Dendritic cell treated with granulocyte-macrophage colony-stimulating factor and Interleukin-4, amounts not matched to agents 40 ng/mL and 50 ng/mL, for 4 days (primary cell): ENCODE measurements around the gene ZNF672.

Experiments used
- H3K27ac Mint-ChIP-seq: one replicate; pipeline ENCODE4 v1.8.0; 2022; ENCODE audit warnings: mild to moderate bottlenecking, mixed read lengths
- H3K27me3 Mint-ChIP-seq: one replicate; pipeline ENCODE4 v1.8.0; 2022; ENCODE audit warnings: mild to moderate bottlenecking, mixed read lengths
- H3K36me3 Mint-ChIP-seq: one replicate; pipeline ENCODE4 v1.8.0; 2022; ENCODE audit warnings: low read depth, mixed read lengths
- H3K4me1 Mint-ChIP-seq: one replicate; pipeline ENCODE4 v1.8.0; 2022; ENCODE audit warnings: low read depth, mixed read lengths
- H3K4me3 Mint-ChIP-seq: one replicate; pipeline ENCODE4 v1.8.0; 2022; ENCODE audit warnings: mild to moderate bottlenecking, moderate library complexity, mixed read lengths
- H3K9me3 Mint-ChIP-seq: one replicate; pipeline ENCODE4 v1.8.0; 2022; ENCODE audit warnings: mixed read lengths
- intact Hi-C: fragments of 100-400 bp; cut with micrococcal nuclease; formaldehyde crosslinking; loops from one replicate; pipeline ENCODE4 v1.15.0; 2022

ZNF672 gene

DNA sequence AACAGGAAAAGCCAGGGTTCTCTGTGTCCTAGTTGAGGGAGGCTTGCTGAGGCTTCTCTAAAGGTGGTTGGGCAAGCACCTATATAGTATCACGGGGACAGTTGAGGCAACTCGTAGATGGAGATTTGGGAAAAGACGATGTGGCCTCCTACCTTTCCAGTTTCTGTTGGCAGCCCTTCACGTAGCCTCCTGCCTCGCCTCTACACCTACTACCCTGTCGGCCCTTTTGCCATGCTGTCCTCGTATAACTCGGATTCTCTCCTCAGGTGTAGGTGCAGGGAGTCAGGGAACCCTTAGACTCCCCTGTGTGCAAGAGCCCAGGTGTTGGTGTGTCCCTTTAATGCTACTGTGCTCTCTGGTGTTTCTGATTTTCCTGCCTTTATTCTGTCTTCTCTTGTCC lies 10.6 kb downstream of the ZNF672 start:
- Mint-ChIP-seq H3K4me3 (no peak overlapping the region), H3K27me3 (no peaks in the 10 kb centered on the region), H3K4me1 (peaks cover 5% of the 10 kb centered on the region), H3K9me3 (no peaks in the 10 kb centered on the region), H3K27ac (no peak overlapping the region), H3K36me3 (peaks cover 68% of the 10 kb centered on the region)
- intact Hi-C loops = no loop called here

DNA sequence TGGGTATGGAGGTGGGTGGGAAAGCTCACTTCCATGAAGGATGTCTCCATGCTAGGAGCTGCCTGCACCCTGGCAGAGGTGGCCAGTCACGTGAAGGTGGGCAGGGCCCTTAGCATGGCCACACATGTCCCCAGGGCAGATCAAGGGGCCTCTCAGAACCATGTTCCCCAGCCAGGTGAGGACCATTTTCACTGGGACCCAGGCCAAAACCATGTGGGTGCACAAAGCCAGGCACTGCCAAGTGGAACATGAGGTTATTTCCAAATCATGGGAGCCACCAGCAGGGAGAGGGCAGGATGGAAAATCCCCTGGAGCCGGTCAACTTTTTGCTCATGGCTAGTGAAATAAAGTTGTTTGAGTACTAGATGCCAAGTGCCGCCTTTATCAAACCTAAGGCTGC lies 11.1 kb downstream of the ZNF672 start:
- Mint-ChIP-seq H3K27me3 (no peaks in the 10 kb centered on the region), H3K36me3 (peaks cover 66% of the 10 kb centered on the region), H3K4me1 (peaks cover 9% of the 10 kb centered on the region), H3K27ac (no peak overlapping the region), H3K9me3 (no peaks in the 10 kb centered on the region), H3K4me3 (no peak overlapping the region)
- intact Hi-C loops = no loop called here

DNA sequence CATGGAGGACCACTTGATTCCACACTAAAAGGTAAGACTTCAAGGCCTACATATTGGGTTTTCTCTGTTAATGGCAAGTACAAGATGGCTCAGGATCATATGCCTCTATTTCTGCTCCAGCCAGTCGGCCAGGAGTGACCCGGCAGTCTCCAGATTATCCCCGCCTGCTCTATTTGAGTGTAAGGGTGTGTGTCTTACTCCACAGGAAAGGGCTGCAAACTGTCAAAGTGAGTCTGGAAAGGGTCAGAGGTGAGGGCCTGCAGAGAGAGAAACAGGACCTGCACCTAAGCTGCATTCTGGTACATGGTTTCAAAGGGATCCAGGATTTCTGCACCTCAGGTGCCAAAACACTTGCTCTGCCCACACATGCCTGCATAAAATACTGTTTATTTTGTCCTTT lies 11.6 kb downstream of the ZNF672 start:
- Mint-ChIP-seq H3K27me3 (no peaks in the 10 kb centered on the region), H3K9me3 (no peaks in the 10 kb centered on the region), H3K27ac (no peak overlapping the region), H3K4me3 (no peak overlapping the region), H3K4me1 (peaks cover 12% of the 10 kb centered on the region), H3K36me3 (peaks cover 61% of the 10 kb centered on the region)
- intact Hi-C loops = no loop called here

DNA sequence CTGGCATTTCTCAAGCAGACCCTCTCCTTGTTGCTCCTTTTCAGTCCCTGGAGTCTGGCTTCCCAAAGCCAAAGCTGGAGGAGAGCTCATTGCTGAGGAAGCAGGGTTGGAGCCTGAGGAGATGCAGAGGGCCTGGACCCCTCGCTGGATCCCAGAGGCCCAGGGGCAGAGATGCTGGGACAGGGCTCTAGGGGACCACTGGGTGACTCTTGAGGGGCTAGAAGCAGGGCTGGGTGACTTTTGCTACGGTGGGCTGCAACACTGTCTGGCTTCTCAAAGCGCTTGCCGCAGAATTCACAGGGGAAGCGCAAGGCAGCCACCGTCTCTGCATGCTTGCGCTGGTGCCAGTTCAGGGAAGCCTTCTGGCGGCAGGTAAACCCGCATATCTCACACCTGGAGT lies 12.1 kb downstream of the ZNF672 start:
- intact Hi-C loops = no loop called here
- Mint-ChIP-seq H3K4me3 (no peak overlapping the region), H3K4me1 (peaks cover 15% of the 10 kb centered on the region), H3K27me3 (no peaks in the 10 kb centered on the region), H3K36me3 (peaks cover 56% of the 10 kb centered on the region), H3K27ac (no peak overlapping the region), H3K9me3 (no peaks in the 10 kb centered on the region)

DNA sequence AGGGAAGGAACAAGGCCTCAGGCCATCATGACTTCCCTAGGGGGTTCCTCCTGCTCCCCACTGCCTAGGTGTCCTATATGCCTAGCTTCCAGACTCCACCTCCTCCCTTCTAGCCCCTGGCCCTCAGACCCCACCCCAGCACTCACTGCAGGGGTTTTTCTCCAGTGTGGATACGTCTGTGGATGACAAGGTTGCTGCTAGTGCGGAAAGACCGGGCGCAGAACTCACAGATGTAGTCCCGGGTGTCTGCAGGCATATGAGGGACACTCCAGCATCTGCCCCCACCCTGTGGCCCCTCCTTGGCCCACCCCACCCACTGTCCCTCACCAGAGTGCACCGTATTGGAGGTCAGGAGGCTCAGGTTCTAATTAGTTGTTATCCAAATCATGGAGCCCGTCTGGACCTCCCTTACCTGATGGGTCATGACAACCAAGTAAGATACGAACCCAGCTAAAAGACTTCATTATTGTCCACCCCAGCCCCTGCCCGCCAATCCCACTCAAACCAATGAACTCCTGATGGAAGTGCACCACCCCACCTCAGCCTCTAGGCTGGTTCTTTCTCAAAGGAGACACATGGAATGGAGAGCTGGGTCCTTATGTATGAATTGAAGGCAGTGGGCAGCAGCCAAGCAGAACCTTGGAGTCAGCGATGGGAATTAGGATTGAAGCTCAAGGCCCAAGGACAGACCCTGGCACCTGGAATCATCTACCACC lies 12.7 kb downstream of the ZNF672 start:
- intact Hi-C loops = no loop called here
- H3K4me3 Mint-ChIP-seq = no peak overlapping the region
- H3K27ac Mint-ChIP-seq = no peak overlapping the region
- no peaks in the 10 kb centered on the region for H3K9me3 Mint-ChIP-seq
- no peaks in the 10 kb centered on the region for H3K27me3 Mint-ChIP-seq
- peaks cover 15% of the 10 kb centered on the region for H3K4me1 Mint-ChIP-seq
- H3K36me3 Mint-ChIP-seq = peaks cover 51% of the 10 kb centered on the region

DNA sequence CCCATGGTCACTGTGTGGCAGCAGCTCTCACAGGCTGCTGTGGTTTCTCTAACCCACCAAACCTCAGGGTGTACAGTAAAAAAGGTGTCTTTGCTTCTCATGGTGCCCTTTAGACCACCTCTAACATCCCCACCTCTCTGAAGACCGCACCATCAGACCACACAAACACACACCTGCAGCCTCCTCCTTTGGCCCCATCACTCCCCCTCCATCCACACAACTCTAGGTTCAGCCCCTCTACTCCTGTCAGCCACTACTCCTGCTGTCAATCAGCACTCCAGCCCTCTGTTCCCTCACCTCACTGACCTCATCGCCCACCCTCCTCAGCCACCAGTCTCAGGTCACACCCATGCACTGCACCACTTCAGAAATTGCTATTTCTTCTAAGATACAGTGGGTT lies 13.4 kb downstream of the ZNF672 start:
- peaks cover 20% of the 10 kb centered on the region for H3K4me1 Mint-ChIP-seq
- H3K36me3 Mint-ChIP-seq = peaks cover 44% of the 10 kb centered on the region
- H3K9me3 Mint-ChIP-seq = no peaks in the 10 kb centered on the region
- intact Hi-C loops = no loop called here
- no peaks in the 10 kb centered on the region for H3K27me3 Mint-ChIP-seq
- H3K4me3 Mint-ChIP-seq = no peak overlapping the region
- H3K27ac Mint-ChIP-seq = no peak overlapping the region

DNA sequence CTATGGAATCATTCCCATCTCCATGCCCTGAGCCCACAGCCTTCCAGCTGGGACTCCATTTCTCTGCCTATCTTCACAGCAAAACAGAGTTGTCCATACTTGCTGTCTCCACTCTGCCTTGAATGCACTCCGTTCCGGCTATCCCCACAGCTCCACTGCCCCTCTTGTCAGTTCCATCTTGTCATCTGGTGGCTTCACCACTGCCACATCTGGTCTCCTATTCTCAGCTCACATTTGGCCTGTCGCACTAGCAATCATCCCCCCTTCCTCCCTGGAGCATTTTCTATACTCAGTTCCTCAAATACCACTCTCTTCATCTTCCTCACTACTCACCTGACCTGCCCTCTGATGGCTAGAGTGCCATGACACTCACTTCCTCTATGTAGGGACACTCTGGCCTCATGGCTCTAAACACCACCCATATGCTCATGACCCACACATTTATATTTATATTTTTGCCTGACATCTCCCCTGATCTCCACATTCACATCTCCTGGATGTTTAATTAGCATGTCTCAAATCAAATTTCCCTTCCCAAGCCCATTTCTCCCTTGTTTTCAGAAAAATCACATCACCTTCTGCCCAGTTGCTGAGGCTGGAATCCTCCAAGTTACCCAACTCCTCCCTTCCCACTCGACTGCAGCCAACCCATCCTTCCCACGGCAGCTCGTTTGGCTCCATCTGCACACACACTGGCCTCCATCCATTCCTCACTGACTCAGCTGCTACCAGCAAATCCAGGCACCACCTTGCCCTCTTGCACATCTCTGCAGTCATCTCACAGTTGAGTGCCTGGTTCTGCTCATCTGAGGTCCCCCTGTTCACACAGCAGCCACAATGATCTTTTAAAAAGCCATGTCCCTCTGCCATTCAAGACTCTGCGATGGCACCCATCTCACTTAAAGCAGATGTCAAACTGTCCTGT lies 14.7 kb downstream of the ZNF672 start:
- Mint-ChIP-seq H3K36me3 (peaks cover 30% of the 10 kb centered on the region), H3K27ac (no peak overlapping the region), H3K9me3 (no peaks in the 10 kb centered on the region), H3K4me1 (peaks cover 25% of the 10 kb centered on the region), H3K4me3 (no peak overlapping the region), H3K27me3 (no peaks in the 10 kb centered on the region)
- intact Hi-C loops = no loop called here

DNA sequence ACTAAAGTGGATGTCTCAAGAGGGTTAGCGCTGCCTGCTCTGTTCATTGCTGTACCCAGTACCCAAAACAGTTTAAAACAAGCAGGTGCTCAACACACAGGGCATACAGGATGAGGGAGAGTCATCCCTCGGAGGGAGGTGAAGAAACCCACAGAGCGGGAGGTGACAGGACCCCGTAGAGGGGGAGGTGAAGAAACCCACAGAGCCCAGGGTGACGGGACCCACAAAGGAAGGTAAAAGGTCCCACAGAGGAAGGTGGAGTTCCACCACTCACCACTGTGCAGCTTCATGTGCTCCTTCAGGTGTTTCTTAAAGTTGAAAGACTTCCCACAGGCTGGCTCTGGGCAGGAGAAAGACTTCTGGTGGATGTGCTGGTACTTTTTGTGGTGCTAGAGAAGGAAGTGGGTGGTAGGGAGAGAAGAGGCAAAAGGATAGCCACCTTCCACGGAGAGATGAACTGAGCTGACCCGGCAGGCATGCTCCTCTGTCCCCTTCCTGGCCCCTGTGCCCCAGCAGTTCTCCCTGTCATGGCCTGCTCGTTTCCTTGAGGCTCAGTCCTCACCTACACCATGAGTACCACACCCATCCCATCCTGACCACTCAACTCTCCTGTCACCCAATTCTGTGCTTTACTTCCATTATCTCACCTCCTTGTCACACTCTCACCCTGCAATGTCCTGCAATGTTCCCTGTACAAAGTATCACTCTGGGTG lies 15.8 kb downstream of the ZNF672 start:
- Mint-ChIP-seq H3K27ac (no peak overlapping the region), H3K27me3 (no peaks in the 10 kb centered on the region), H3K36me3 (peaks cover 19% of the 10 kb centered on the region), H3K9me3 (no peaks in the 10 kb centered on the region), H3K4me1 (peaks cover 29% of the 10 kb centered on the region), H3K4me3 (no peak overlapping the region)
- intact Hi-C loops = no loop called here

DNA sequence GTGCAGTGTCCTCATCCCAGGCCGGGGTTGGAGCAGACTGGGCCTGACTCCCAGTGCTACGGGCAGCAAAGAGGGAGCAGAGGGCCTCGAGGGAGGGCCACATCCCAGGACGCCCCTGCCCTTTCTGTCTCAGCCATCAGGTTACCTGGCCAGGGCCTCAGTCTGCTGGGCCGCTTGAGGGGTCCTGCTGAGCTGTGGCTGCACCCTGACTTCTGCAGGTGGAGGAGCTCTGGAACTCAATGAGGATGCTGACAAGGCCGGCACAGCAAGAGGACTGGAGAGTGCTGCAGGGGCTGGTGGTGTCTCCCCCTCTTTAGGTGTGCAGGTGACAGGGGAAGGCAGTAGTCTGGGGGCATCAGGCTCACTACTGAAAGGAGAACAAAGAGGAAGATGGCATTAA lies 17.6 kb downstream of the ZNF672 start:
- intact Hi-C loops = no loop called here
- H3K9me3 Mint-ChIP-seq = no peaks in the 10 kb centered on the region
- peaks cover 42% of the 10 kb centered on the region for H3K4me1 Mint-ChIP-seq
- H3K27ac Mint-ChIP-seq = no peak overlapping the region
- H3K36me3 Mint-ChIP-seq = peaks cover 9% of the 10 kb centered on the region
- H3K4me3 Mint-ChIP-seq = no peak overlapping the region
- H3K27me3 Mint-ChIP-seq = no peaks in the 10 kb centered on the region

DNA sequence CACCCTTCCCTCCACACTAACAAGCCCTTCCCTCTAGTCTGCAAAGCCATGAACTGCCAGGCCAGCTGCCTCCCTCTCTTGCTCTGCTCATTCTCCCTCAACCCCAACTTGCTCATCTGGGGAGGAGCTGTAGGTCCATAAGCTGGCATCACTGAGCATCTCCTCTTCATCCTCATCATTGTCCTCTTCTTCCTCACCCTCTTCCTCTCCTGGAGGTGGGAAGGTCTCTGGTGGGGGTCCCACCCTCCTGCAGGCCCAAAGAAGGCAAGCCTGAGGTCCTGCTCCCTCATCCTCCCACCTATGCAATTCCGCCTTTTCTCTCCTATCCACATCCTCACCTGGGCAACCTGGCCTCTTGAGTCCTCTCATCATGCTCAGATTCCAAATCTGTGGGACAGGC lies 18.2 kb downstream of the ZNF672 start:
- H3K4me3 Mint-ChIP-seq = no peak overlapping the region
- no peak overlapping the region for H3K27ac Mint-ChIP-seq
- H3K27me3 Mint-ChIP-seq = no peaks in the 10 kb centered on the region
- peaks cover 8% of the 10 kb centered on the region for H3K36me3 Mint-ChIP-seq
- intact Hi-C loops = no loop called here
- no peaks in the 10 kb centered on the region for H3K9me3 Mint-ChIP-seq
- H3K4me1 Mint-ChIP-seq = peaks cover 44% of the 10 kb centered on the region

DNA sequence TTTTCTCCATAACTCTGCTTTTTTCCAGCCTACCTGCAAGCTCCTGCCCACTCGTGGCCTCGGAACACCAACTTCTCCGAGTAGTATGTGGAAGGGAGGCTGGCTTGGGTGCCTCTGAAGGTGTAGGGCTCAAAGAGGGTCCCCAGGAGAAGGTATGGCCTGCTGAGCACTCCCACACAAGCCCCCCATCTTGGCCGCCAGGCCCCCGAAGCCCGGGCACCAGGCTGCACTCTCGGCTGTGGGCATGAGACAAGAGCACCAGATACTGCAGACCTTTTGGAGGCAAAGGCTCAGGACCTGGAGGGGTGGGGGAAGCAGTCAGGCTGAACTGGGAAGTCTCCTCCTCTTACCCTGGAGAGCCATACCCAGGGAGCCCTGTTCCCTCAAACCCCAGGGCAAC lies 19.2 kb downstream of the ZNF672 start:
- no peak overlapping the region for H3K4me3 Mint-ChIP-seq
- no peaks in the 10 kb centered on the region for H3K27me3 Mint-ChIP-seq
- no peaks in the 10 kb centered on the region for H3K9me3 Mint-ChIP-seq
- peaks cover 8% of the 10 kb centered on the region for H3K36me3 Mint-ChIP-seq
- peaks cover 54% of the 10 kb centered on the region for H3K4me1 Mint-ChIP-seq
- H3K27ac Mint-ChIP-seq = peak overlapping the region; percentile 95
- intact Hi-C loops = no loop called here

DNA sequence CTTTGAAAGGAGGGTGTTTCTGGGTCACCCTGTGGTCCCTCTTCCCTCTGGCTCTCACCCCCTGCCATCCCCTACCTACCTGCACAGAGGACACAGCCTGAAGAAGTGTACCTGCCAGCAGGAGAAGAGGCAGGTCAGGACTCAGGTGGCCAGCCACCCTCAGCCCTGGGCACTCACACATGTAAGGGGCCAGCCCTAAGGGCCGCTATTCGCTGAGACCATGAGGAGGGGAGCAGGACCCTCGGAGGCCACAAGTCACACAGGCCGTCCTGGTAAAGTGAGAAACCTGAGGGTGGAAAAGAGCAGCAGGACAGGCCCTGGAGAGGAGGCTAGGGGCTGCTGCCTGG lies 19.7 kb downstream of the ZNF672 start:
- Mint-ChIP-seq H3K27me3 (no peaks in the 10 kb centered on the region), H3K36me3 (peaks cover 8% of the 10 kb centered on the region), H3K27ac (peak overlapping the region; percentile 95), H3K4me3 (peak overlapping the region; percentile 86), H3K4me1 (peaks cover 59% of the 10 kb centered on the region), H3K9me3 (no peaks in the 10 kb centered on the region)
- intact Hi-C loops = loop anchor here (1.0 to 2.0 kb wide), 2 partner anchors 18 to 49 kb away; partner anchors contain the start of gene PGBD2

DNA sequence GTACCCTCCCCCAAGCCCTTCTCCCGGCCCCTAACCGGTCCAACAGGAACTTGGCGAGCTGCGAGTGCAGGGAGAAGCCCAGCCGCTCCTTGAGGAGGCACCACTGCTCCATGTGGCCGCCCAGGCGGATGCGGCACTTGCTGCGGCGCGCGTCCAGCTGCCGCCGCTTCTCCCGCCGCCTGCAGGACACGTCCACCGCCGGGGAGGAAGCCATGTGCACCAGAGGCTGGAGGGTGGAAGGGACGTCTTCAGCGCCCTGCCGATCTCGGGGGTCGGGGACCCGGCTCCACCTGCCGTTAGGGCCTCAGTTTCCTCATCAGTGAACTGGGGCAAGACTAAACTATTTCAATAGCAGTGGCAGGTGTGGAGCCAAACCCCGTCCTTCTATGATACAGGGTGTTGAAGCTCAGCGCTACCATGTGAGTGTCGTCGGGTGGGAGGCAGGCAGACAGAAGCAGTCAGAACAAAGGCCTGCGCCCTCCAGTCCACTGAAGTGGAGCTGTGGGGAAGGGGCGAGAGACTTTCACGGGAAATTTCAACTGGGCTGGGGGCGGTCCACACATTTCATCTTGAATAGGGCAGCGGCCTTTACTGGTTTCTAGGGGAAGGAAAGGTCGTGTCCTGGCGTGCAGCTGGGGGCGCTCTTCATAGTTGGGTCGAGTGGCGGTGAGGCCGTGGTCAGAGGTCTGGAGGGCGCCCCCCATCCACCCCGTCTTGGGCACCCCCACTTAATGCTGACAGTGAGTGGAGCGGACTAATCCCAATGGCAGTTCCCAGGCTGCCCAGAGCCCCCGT lies 20.3 kb downstream of the ZNF672 start:
- peak overlapping the region; percentile 86 for H3K4me3 Mint-ChIP-seq
- H3K4me1 Mint-ChIP-seq = peaks cover 62% of the 10 kb centered on the region
- intact Hi-C loops = loop anchor here (1.0 to 2.0 kb wide), 2 partner anchors 19 to 49 kb away; partner anchors contain the start of gene PGBD2

More for the DNA sequence above, 20.3 kb downstream of the ZNF672 start:
- Mint-ChIP-seq H3K36me3 (peaks cover 8% of the 10 kb centered on the region), H3K27me3 (no peaks in the 10 kb centered on the region), H3K27ac (peak overlapping the region; percentile 95), H3K9me3 (no peaks in the 10 kb centered on the region)
